ENCODE results near the gene ALDH9A1. TPM values are rescaled to one million over a fixed set of nuclear protein-coding genes. Genes with fewer than 3 reads are reported as not detected.

Gene ALDH9A1
- total and polyA plus RNA-seq, 2 of the 4 experiments (the other 2 are of a cell fraction) = 43.5 to 43.7 TPM

DNA sequence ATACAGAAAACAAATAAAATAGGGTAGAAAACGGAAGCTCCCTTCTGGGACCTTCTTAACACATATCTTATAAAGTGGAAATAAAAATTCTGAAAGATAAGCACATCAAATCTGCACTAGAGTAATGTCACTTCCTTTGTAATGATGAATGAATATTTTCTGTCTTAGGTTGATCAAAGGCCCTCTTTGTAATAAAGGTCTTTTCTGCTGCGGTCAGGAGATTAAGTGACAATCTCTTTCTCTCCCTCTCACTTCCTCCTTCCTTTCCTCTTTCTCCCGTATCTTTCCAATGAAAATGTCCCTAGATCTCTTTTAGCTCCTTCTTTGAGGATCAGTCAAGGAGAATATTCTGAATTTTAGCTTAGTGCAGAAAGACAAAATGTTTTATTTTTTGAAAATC, 36.5 kb upstream of the ALDH9A1 start:
- Histone ChIP-seq H3K4me1 (ENCODE audit: control insufficient read depth, insufficient read depth, low read length) (no peaks in the 10 kb centered on the region), H3K4me3 (ENCODE audit: insufficient read depth, low read depth, low read length) (no peak overlapping the region), H2AK9ac (replicated peaks; ENCODE audit: low read depth, low read length, poor library complexity) (no peak overlapping the region), H3K27ac (ENCODE audit: insufficient read depth, low read length) (no peak overlapping the region), H4K20me1 (ENCODE audit: insufficient read depth, low read length) (no peaks in the 10 kb centered on the region), H2BK15ac (ENCODE audit: low read depth, low read length) (no peak overlapping the region), H2BK120ac (ENCODE audit: low read depth, low read length) (no peak overlapping the region), H3K4me2 (ENCODE audit: low read depth, low read length) (no peak overlapping the region), H2AFZ (replicated peaks; ENCODE audit: low read length, poor library complexity) (no peak overlapping the region), H2BK20ac (ENCODE audit: low read depth, low read length) (no peak overlapping the region), H4K5ac (ENCODE audit: low read depth, low read length) (no peak overlapping the region), H3K9me1 (ENCODE audit: insufficient read depth, low read length) (no peaks in the 10 kb centered on the region), H3K56ac (ENCODE audit: extremely low read depth, insufficient read depth, low read length) (no peak overlapping the region), H4K8ac (ENCODE audit: low read depth in 2 of 2, low read length in 2 of 2) (no peak overlapping the region), H3K4ac (ENCODE audit: low read depth, low read length) (no peak overlapping the region), H3K14ac (replicated peaks; ENCODE audit: low read depth, low read length) (no peak overlapping the region), H2AK5ac (ENCODE audit: low read depth, low read length) (no peak overlapping the region), H3K9ac (ENCODE audit: low read depth, low read length) (no peak overlapping the region), H4K91ac (ENCODE audit: insufficient read depth, low read depth, low read length) (no peak overlapping the region), H3K23ac (ENCODE audit: low read depth, low read length) (no peak overlapping the region), H3K18ac (ENCODE audit: low read depth, low read length) (no peak overlapping the region), H3K79me1 (ENCODE audit: low read depth in 1 of 2, low read length in 2 of 2) (peaks cover 6 to 21% of the 10 kb centered on the region in 2 experiments), H3K36me3 (ENCODE audit: control insufficient read depth, insufficient read depth, low read length) (peaks cover 7% of the 10 kb centered on the region), H3K27me3 (ENCODE audit: control insufficient read depth, insufficient read depth, low read length) (no peaks in the 10 kb centered on the region), H3K9me3 (ENCODE audit: control insufficient read depth, insufficient read depth, low read length) (no peaks in the 10 kb centered on the region; the same call in 1 of the 2 replicates), H2BK5ac (ENCODE audit: low read depth, low read length, poor library complexity, severe bottlenecking) (no peak overlapping the region)
- dilution Hi-C loops (cut with HindIII; ENCODE audit: low sequenced_read_pairs, unreplicated experiment) = no loop called here
- in situ Hi-C loops (cut with MboI; ENCODE audit: low sequenced_read_pairs) = no loop called here
- TF ChIP-seq NFE2L2 (IDR thresholded peaks at IDR 0.05; ENCODE audit: low read depth, low read length) = no peak
- TF ChIP-seq SMC3 (IDR thresholded peaks at IDR 0.05; ENCODE audit: low read depth, low read length) = no peak
- TF ChIP-seq, protein P1, sequence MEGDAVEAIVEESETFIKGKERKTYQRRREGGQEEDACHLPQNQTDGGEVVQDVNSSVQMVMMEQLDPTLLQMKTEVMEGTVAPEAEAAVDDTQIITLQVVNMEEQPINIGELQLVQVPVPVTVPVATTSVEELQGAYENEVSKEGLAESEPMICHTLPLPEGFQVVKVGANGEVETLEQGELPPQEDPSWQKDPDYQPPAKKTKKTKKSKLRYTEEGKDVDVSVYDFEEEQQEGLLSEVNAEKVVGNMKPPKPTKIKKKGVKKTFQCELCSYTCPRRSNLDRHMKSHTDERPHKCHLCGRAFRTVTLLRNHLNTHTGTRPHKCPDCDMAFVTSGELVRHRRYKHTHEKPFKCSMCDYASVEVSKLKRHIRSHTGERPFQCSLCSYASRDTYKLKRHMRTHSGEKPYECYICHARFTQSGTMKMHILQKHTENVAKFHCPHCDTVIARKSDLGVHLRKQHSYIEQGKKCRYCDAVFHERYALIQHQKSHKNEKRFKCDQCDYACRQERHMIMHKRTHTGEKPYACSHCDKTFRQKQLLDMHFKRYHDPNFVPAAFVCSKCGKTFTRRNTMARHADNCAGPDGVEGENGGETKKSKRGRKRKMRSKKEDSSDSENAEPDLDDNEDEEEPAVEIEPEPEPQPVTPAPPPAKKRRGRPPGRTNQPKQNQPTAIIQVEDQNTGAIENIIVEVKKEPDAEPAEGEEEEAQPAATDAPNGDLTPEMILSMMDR (conservative IDR thresholded peaks at IDR 0.05; ENCODE audit: low read depth, low read length) = no peak
- TF ChIP-seq, protein P2, sequence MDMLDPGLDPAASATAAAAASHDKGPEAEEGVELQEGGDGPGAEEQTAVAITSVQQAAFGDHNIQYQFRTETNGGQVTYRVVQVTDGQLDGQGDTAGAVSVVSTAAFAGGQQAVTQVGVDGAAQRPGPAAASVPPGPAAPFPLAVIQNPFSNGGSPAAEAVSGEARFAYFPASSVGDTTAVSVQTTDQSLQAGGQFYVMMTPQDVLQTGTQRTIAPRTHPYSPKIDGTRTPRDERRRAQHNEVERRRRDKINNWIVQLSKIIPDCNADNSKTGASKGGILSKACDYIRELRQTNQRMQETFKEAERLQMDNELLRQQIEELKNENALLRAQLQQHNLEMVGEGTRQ (IDR thresholded peaks at IDR 0.05; ENCODE audit: low read depth, low read length) = no peak
- no TSS peak for BruUV-seq (replicated peaks)
- CTCF ChIA-PET = interaction anchor here (0.6 kb wide), 1 partner anchor 1620 kb away, joined by 4 read pairs; no protein-coding TSS in a partner anchor
- intact Hi-C loops (cut with micrococcal nuclease) = no loop called here
- no peak for ATAC-seq (ENCODE audit: low read depth)
- WGBS, 2 experiments (ENCODE audit: extremely low coverage in 2 of 2, insufficient read length in 1 of 2) = no CpG with 5 or more reads among the region's 3 CpGs
- POLR2A ChIA-PET (ENCODE audit: unreplicated experiment) = no interaction called here
- no peak for DNase-seq
